GM21786 (cell line): ENCODE measurements around the gene ELF2.
A peak's percentile ranks its signal among the peaks of the same experiment; 100 is the strongest.
"Not testable (repeated sequence)": the region's sequence is repeated elsewhere in the genome, so short reads cannot be mapped to it uniquely, and the experiment has no call there.

Experiments used
- ATAC-seq: cut with Tn5 transposase; IDR thresholded peaks from one replicate; pipeline ENCODE4 v1.9.1; 2021; ENCODE audit not compliant: unreplicated experiment

ELF2 gene

GRCh38 chr4:139025841-139026240, 151.2 kb downstream of the ELF2 start:
- ATAC-seq, result no peak

GRCh38 chr4:139024686-139025085, 152.3 kb downstream of the ELF2 start:
- no peak for ATAC-seq

DNA sequence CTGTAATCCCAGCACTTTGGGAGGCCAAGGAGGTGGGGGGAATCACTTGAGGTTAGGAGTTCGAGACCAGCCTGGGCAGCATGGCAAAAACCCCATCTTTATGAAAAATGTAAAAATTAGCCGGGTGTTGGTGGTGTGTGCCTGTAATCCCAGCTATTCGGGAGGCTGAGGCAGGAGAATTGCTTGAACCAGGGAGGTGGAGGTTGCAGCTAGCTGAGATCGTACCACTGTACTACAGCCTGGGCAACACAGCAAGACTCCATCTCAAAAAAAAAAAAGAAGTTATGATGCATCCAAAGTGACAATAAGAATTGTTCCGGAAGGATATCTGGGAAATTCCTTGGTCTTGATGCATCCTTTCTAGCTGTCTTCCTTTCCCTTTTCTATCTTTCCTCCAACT, 154.2 kb downstream of the ELF2 start:
- no peak for ATAC-seq

- ATAC-seq, result not testable (repeated sequence)
Observed at GRCh38 chr4:139021071-139021470, 155.9 kb downstream of the ELF2 start.

DNA sequence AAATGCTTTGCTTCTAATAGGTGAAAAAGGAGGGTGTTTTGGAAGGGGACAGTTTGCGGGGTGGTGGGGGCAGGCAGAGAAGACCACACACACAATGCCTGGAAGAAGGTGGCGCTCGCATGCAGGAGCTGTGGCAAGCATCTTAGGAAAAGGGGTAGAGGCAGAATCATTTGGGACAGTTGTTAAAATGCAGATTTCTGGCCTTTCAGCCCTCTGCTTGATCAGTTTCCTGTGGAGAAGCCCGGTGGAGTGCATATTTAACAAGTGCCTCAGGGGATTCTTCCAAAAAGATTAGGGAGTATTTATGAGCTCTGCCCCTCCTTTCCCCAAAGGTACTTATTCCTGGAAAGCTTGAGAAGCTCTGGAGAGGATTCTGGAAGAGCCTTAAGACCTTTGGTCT, 156.6 kb downstream of the ELF2 start:
- ATAC-seq, result no peak

- ATAC-seq, result no peak
Observed at GRCh38 chr4:139018971-139019758, 157.9 kb downstream of the ELF2 start.

DNA sequence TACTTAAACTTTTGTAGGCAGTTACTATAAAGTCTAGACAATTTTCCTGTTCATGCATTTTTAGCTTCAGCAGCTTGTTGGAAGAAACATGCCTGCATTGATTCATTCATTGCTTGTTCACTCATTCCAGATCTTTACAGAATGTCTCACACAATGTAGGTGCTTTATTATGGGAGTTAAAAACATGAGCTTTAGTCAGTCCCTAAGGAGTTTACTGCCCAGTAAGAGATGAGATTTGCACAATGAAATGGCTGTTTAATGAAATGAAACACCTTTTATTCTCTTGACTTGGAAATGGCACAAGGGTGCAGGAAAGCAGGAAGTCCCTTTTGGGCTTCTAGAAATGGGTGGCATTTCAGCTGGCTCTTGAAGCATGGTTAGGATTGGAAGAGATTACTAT, 158.5 kb downstream of the ELF2 start:
- no peak for ATAC-seq

- no peak for ATAC-seq
Observed at GRCh38 chr4:139017861-139018260, 159.2 kb downstream of the ELF2 start.

DNA sequence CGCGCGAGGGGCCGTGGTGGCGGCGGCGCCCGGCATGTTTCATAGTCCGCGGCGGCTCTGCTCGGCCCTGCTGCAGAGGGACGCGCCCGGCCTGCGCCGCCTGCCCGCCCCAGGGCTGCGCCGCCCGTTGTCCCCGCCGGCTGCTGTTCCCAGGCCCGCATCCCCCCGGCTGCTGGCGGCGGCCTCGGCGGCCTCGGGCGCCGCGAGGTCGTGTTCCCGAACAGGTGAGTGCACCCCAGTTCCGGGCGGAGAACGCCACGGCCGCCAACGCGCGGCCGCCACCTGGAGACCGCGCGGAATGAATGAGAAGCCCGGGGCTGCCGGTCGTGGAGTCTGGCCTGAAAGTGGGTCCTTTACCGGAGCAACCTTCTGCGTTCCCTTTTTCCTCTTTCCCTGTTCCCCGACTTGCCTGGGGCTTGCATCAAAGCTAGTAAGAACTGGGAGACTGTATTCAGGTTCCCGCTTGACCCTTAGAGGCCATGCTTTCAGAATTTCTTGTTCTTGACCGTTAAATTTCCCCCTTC, 161.0 kb downstream of the ELF2 start:
- peak; percentile 22 for ATAC-seq

DNA sequence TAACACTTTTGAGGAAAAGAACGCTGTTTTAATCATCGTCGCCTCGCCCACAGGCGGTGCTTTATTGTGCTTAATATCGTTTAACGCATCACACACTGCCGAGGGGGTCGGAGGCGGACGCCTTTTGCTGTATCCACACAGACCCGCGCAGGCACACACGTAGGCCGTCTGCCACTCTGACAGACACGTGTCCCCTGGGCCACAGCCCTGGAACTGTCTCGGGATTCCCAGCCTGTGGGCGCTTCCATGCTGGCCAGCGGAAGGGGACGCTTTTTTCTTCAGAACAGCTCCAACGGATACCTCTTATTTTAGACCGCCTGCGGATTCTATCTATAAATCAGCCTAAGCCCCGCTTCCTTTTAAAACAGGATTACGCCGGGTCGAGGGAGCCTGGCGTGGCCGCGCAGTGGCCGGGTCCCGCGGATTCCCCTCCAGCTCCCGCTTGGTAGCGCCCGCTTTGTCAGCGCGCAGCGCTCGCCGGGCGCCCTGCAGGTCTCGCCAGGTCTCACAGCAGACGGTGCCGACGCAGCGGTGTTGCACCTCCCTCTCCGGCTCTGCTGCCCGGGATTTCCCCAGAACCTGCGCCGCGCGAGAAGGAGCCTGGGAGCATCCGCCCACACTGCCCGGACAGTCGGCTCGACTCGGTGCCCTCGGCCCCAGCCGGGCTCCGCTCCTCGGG, 161.6 kb downstream of the ELF2 start, which contains the start of gene NOCT:
Gene NOCT (plus strand): TSS at position 513 of the 679 bp plus-strand sequence. CDS start 201 bp downstream, outside the sequence.
- peak; percentile 92 for ATAC-seq

GRCh38 chr4:139014371-139015268, 162.4 kb downstream of the ELF2 start:
- ATAC-seq, result peak; percentile 11

- no peak for ATAC-seq
Observed at GRCh38 chr4:139011225-139011950, 165.6 kb downstream of the ELF2 start.

DNA sequence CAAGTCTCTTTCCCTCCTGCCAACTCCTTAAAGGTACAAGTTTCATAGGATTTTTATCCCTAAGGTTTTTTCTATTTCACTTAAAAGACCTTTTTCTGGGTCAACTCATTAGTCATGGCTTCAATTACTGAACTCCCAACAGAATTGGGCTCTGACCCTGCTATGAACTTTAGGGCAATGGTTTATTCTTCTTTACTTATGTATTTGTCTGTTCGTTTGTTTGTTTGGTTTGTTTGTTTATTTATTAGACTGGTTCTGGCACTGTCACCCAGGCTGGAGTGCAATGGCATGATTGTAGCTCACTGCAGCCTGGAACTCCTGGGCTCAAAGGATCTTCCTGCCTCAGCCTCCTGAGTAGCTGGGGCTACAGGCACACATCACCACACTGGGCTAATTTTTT, 167.3 kb downstream of the ELF2 start:
- no peak for ATAC-seq

DNA sequence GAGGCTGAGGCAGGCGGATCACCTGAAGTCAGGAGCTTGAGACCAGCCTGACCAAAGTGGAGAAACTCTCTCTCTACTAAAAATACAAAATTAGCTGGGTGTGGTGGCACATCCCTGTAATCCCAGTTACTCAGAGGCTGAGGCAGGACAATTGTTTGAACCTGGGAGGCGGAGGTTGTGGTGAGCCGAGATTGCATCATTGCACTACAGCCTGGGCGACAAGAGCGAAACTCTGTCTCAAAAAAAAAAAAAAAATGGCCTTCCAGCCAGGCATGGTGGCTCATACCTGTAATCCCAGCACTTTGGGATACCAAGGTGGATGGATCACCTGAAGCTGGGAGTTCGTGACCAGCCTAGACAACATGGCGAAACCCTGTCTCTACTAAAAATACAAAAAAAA, 168.7 kb downstream of the ELF2 start:
- not testable (repeated sequence) for ATAC-seq

DNA sequence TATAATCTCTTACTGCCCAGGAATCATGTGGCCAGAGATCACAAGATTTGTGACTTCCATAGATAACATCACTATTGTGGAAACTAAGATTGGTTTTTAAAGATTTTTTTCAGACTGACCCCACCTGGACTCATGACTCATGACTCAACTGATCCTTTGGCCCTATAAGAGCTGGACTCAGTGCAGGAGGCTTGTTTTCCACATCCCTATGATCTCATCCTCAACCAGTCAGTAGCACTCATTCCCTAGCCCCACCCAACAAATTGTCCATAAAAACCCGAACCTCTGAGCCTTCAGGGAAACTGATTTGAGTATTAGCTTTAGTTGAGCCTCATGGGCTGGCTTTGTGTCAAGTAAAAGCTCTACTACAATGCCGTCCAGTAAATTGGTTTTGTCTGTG, 169.4 kb downstream of the ELF2 start:
- no peak for ATAC-seq
